Measurements from ENCODE around the gene STIMATE.

STIMATE gene

GRCh38 chr3:52907497-52907896, 10.1 kb upstream of the STIMATE start:
- no peaks in the 10 kb centered on the region for H3K9me3 ChIP-seq (ENCODE audit: insufficient read depth, low read length)
- no peak overlapping the region for H3K4me3 ChIP-seq (ENCODE audit: insufficient read length, low read depth)
- no peak for DNase-seq (ENCODE audit: low read depth, low spot score)
- no peak overlapping the region for H3K9ac ChIP-seq (ENCODE audit: insufficient read length, low read depth)
- H3K4me1 ChIP-seq (ENCODE audit: insufficient read depth, insufficient read length), result no peaks in the 10 kb centered on the region
- no peaks in the 10 kb centered on the region for H3K27me3 ChIP-seq (ENCODE audit: insufficient read depth, insufficient read length)
- H3K36me3 ChIP-seq (ENCODE audit: insufficient read depth, insufficient read length, low read length), result no peaks in the 10 kb centered on the region
- TF ChIP-seq YY1 (IDR thresholded peaks at IDR 0.05; ENCODE audit: insufficient read depth, insufficient read length) (no peak), SUZ12 (IDR thresholded peaks at IDR 0.05; ENCODE audit: extremely low read depth, insufficient read depth, insufficient read length) (no peak), ZNF274 (IDR thresholded peaks at IDR 0.05; ENCODE audit: low read depth, low read length) (no peak)

GRCh38 chr3:52904552-52904951, 7.2 kb upstream of the STIMATE start:
- no peaks in the 10 kb centered on the region for H3K4me1 ChIP-seq (ENCODE audit: insufficient read depth, insufficient read length)
- no peak for DNase-seq (ENCODE audit: low read depth, low spot score)
- H3K36me3 ChIP-seq (ENCODE audit: insufficient read depth, insufficient read length, low read length), result no peaks in the 10 kb centered on the region
- H3K9me3 ChIP-seq (ENCODE audit: insufficient read depth, low read length), result no peaks in the 10 kb centered on the region
- no peak overlapping the region for H3K4me3 ChIP-seq (ENCODE audit: insufficient read length, low read depth)
- no peaks in the 10 kb centered on the region for H3K27me3 ChIP-seq (ENCODE audit: insufficient read depth, insufficient read length)
- no peak overlapping the region for H3K9ac ChIP-seq (ENCODE audit: insufficient read length, low read depth)
- no peak for TF ChIP-seq ZNF274 (IDR thresholded peaks at IDR 0.05; ENCODE audit: low read depth, low read length)
- no peak for TF ChIP-seq SUZ12 (IDR thresholded peaks at IDR 0.05; ENCODE audit: extremely low read depth, insufficient read depth, insufficient read length)
- TF ChIP-seq YY1 (IDR thresholded peaks at IDR 0.05; ENCODE audit: insufficient read depth, insufficient read length), result no peak

- no peak for DNase-seq (ENCODE audit: low read depth, low spot score)
- no peak for TF ChIP-seq SUZ12 (IDR thresholded peaks at IDR 0.05; ENCODE audit: extremely low read depth, insufficient read depth, insufficient read length)
- no peak for TF ChIP-seq YY1 (IDR thresholded peaks at IDR 0.05; ENCODE audit: insufficient read depth, insufficient read length)
- no peak for TF ChIP-seq ZNF274 (IDR thresholded peaks at IDR 0.05; ENCODE audit: low read depth, low read length)
- H3K4me3 ChIP-seq (ENCODE audit: insufficient read length, low read depth), result no peak overlapping the region
- H3K27me3 ChIP-seq (ENCODE audit: insufficient read depth, insufficient read length), result no peaks in the 10 kb centered on the region
- H3K9ac ChIP-seq (ENCODE audit: insufficient read length, low read depth), result no peak overlapping the region
- no peaks in the 10 kb centered on the region for H3K9me3 ChIP-seq (ENCODE audit: insufficient read depth, low read length)
- no peaks in the 10 kb centered on the region for H3K4me1 ChIP-seq (ENCODE audit: insufficient read depth, insufficient read length)
- H3K36me3 ChIP-seq (ENCODE audit: insufficient read depth, insufficient read length, low read length), result no peaks in the 10 kb centered on the region
These were observed 6.7 kb upstream of the STIMATE start for GRCh38 chr3:52904000-52904399.

- H3K9ac ChIP-seq (ENCODE audit: insufficient read length, low read depth), result peak overlapping the region; percentile 91
- peaks cover 16% of the 10 kb centered on the region for H3K36me3 ChIP-seq (ENCODE audit: insufficient read depth, insufficient read length, low read length)
- no peaks in the 10 kb centered on the region for H3K9me3 ChIP-seq (ENCODE audit: insufficient read depth, low read length)
- H3K27me3 ChIP-seq (ENCODE audit: insufficient read depth, insufficient read length), result peaks cover 9% of the 10 kb centered on the region
- TF ChIP-seq YY1 (IDR thresholded peaks at IDR 0.05; ENCODE audit: insufficient read depth, insufficient read length) (no peak), SUZ12 (IDR thresholded peaks at IDR 0.05; ENCODE audit: extremely low read depth, insufficient read depth, insufficient read length) (no peak), ZNF274 (IDR thresholded peaks at IDR 0.05; ENCODE audit: low read depth, low read length) (no peak)
- peak overlapping the region; percentile 89 for H3K4me3 ChIP-seq (ENCODE audit: insufficient read length, low read depth)
- peak; percentile 30 for DNase-seq (ENCODE audit: low read depth, low spot score)
- H3K4me1 ChIP-seq (ENCODE audit: insufficient read depth, insufficient read length), result peaks cover 3% of the 10 kb centered on the region
These were observed 735 bp downstream of the STIMATE start for GRCh38 chr3:52896613-52897012.

- Histone ChIP-seq H3K27me3 (ENCODE audit: insufficient read depth, insufficient read length) (peaks cover 9% of the 10 kb centered on the region), H3K4me3 (ENCODE audit: insufficient read length, low read depth) (no peak overlapping the region), H3K9me3 (ENCODE audit: insufficient read depth, low read length) (no peaks in the 10 kb centered on the region), H3K4me1 (ENCODE audit: insufficient read depth, insufficient read length) (peaks cover 3% of the 10 kb centered on the region), H3K9ac (ENCODE audit: insufficient read length, low read depth) (peak overlapping the region; percentile 42), H3K36me3 (ENCODE audit: insufficient read depth, insufficient read length, low read length) (peaks cover 18% of the 10 kb centered on the region)
- no peak for TF ChIP-seq YY1 (IDR thresholded peaks at IDR 0.05; ENCODE audit: insufficient read depth, insufficient read length)
- no peak for TF ChIP-seq ZNF274 (IDR thresholded peaks at IDR 0.05; ENCODE audit: low read depth, low read length)
- TF ChIP-seq SUZ12 (IDR thresholded peaks at IDR 0.05; ENCODE audit: extremely low read depth, insufficient read depth, insufficient read length), result no peak
- DNase-seq (ENCODE audit: low read depth, low spot score), result no peak
These were observed 1.2 kb downstream of the STIMATE start for GRCh38 chr3:52896151-52896550.

GRCh38 chr3:52895418-52895817, 1.9 kb downstream of the STIMATE start:
- H3K27me3 ChIP-seq (ENCODE audit: insufficient read depth, insufficient read length), result peaks cover 9% of the 10 kb centered on the region
- H3K9ac ChIP-seq (ENCODE audit: insufficient read length, low read depth), result no peak overlapping the region
- peaks cover 3% of the 10 kb centered on the region for H3K4me1 ChIP-seq (ENCODE audit: insufficient read depth, insufficient read length)
- no peak for DNase-seq (ENCODE audit: low read depth, low spot score)
- no peak for TF ChIP-seq YY1 (IDR thresholded peaks at IDR 0.05; ENCODE audit: insufficient read depth, insufficient read length)
- no peak for TF ChIP-seq SUZ12 (IDR thresholded peaks at IDR 0.05; ENCODE audit: extremely low read depth, insufficient read depth, insufficient read length)
- TF ChIP-seq ZNF274 (IDR thresholded peaks at IDR 0.05; ENCODE audit: low read depth, low read length), result no peak
- peaks cover 19% of the 10 kb centered on the region for H3K36me3 ChIP-seq (ENCODE audit: insufficient read depth, insufficient read length, low read length)
- no peaks in the 10 kb centered on the region for H3K9me3 ChIP-seq (ENCODE audit: insufficient read depth, low read length)
- H3K4me3 ChIP-seq (ENCODE audit: insufficient read length, low read depth), result no peak overlapping the region

GRCh38 chr3:52894756-52895155, 2.6 kb downstream of the STIMATE start:
- no peaks in the 10 kb centered on the region for H3K9me3 ChIP-seq (ENCODE audit: insufficient read depth, low read length)
- no peak overlapping the region for H3K4me3 ChIP-seq (ENCODE audit: insufficient read length, low read depth)
- TF ChIP-seq YY1 (IDR thresholded peaks at IDR 0.05; ENCODE audit: insufficient read depth, insufficient read length), result no peak
- no peak for TF ChIP-seq SUZ12 (IDR thresholded peaks at IDR 0.05; ENCODE audit: extremely low read depth, insufficient read depth, insufficient read length)
- no peak for TF ChIP-seq ZNF274 (IDR thresholded peaks at IDR 0.05; ENCODE audit: low read depth, low read length)
- H3K36me3 ChIP-seq (ENCODE audit: insufficient read depth, insufficient read length, low read length), result peaks cover 19% of the 10 kb centered on the region
- H3K9ac ChIP-seq (ENCODE audit: insufficient read length, low read depth), result no peak overlapping the region
- peaks cover 9% of the 10 kb centered on the region for H3K27me3 ChIP-seq (ENCODE audit: insufficient read depth, insufficient read length)
- no peak for DNase-seq (ENCODE audit: low read depth, low spot score)
- H3K4me1 ChIP-seq (ENCODE audit: insufficient read depth, insufficient read length), result peaks cover 3% of the 10 kb centered on the region

All from NT2/D1 (cell line).